Measurements from ENCODE around the gene TRPV6.

DNA sequence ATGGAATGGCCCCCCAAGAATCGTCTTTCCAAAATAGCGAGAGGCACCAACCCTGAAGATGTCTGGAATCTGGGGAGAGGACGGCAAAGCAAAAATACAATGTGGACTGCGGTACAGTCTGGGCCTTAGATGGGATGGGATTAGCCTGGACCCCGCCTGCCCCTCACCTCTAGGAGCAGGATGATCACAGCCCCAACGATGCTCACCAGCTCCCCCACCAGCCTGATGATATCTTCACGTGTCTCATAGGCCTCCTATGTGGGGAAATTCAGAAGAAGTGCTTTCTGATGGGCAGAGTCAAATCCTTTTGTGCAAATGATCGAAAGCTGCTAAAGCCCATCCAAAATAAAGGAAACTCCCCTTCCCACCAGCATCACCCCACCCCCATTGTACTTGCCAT, 29.8 kb upstream of the TRPV6 start:
- TF ChIP-seq, protein P1, sequence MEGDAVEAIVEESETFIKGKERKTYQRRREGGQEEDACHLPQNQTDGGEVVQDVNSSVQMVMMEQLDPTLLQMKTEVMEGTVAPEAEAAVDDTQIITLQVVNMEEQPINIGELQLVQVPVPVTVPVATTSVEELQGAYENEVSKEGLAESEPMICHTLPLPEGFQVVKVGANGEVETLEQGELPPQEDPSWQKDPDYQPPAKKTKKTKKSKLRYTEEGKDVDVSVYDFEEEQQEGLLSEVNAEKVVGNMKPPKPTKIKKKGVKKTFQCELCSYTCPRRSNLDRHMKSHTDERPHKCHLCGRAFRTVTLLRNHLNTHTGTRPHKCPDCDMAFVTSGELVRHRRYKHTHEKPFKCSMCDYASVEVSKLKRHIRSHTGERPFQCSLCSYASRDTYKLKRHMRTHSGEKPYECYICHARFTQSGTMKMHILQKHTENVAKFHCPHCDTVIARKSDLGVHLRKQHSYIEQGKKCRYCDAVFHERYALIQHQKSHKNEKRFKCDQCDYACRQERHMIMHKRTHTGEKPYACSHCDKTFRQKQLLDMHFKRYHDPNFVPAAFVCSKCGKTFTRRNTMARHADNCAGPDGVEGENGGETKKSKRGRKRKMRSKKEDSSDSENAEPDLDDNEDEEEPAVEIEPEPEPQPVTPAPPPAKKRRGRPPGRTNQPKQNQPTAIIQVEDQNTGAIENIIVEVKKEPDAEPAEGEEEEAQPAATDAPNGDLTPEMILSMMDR (IDR thresholded peaks at IDR 0.05), result no peak
- TF ChIP-seq POLR2A (IDR thresholded peaks at IDR 0.05), result no peak

All from thyroid gland (tissue), 4 donors.